Fibroblast of villous mesenchyme (primary cell): ENCODE measurements around the gene CREB5. TPM values are rescaled to one million over a fixed set of nuclear protein-coding genes. Genes with fewer than 3 reads are reported as not detected.

Experiments
- DNase-seq: peaks from one replicate; pipeline ENCODE4 v3.0.0-alpha.2; 2010; ENCODE audit warnings: low read depth
- H3K4me3 ChIP-seq: 2 replicates; pipeline ENCODE4 v1.5.1; 2011; ENCODE audit warnings: low read depth, mild to moderate bottlenecking, low read length
- CTCF ChIP-seq: IDR thresholded peaks from 2 replicates; pipeline ENCODE4 v1.5.1; 2012; ENCODE audit warnings: low read depth, mild to moderate bottlenecking, low read length; ENCODE audit not compliant: insufficient read depth
- total RNA-seq: library from RNA; depleted of rRNA; stranded (reverse); fragments of >200 nt; gene quantifications from 2 replicates; pipeline ENCODE4 v1.2.3, GENCODE V29; 2012

CREB5 gene
- total RNA-seq, 1 donor = 6.0 TPM

GRCh38 chr7:28729727-28730126 lies 317.4 kb downstream of the CREB5 start:
- no peak for TF ChIP-seq CTCF
- H3K4me3 ChIP-seq = no peak overlapping the region
- no peak for DNase-seq

GRCh38 chr7:28731092-28731658 lies 318.9 kb downstream of the CREB5 start:
- TF ChIP-seq CTCF = no peak
- H3K4me3 ChIP-seq = no peak overlapping the region
- DNase-seq = no peak

GRCh38 chr7:28732071-28732869 lies 320.0 kb downstream of the CREB5 start:
- TF ChIP-seq CTCF = no peak
- DNase-seq = peak; percentile 62
- H3K4me3 ChIP-seq = no peak overlapping the region

- no peak for TF ChIP-seq CTCF
- no peak for DNase-seq
- H3K4me3 ChIP-seq = no peak overlapping the region
These were observed 320.7 kb downstream of the CREB5 start for GRCh38 chr7:28733035-28733434.

GRCh38 chr7:28738412-28738811 lies 326.1 kb downstream of the CREB5 start:
- DNase-seq = peak; percentile 92
- H3K4me3 ChIP-seq = no peak overlapping the region
- no peak for TF ChIP-seq CTCF

- no peak for TF ChIP-seq CTCF
- DNase-seq = no peak
- no peak overlapping the region for H3K4me3 ChIP-seq
These were observed 326.8 kb downstream of the CREB5 start for GRCh38 chr7:28739128-28739527.
